Tibial nerve (tissue), 4 donors: ENCODE data around the gene DOCK1. TPM values are rescaled to one million over a fixed set of nuclear protein-coding genes. Genes with fewer than 3 reads are reported as not detected.

Source experiments
- DNase-seq, 2 donors: peaks; one replicate each; pipeline ENCODE4 v3.0.0-alpha.2; 2019; ENCODE audit warnings: low spot score in 2 of 2
- H3K27ac ChIP-seq, 4 donors: fragments of 200-600 bp; sonication (generic) in 3 of 4; one replicate each; pipeline ENCODE4 v1.5.1; 2017 to 2019; ENCODE audit warnings: mild to moderate bottlenecking in 1 of 4
- H3K27me3 ChIP-seq, 2 donors: fragments of 200-600 bp; sonication (generic) in 1 of 2; one replicate each; pipeline versions ENCODE4 v1.5.1 to v1.6.0; 2017 to 2019
- H3K36me3 ChIP-seq, 3 donors: fragments of 200-600 bp; sonication (generic); one replicate each; pipeline ENCODE4 v1.5.1; 2018 to 2019
- H3K4me1 ChIP-seq, 4 donors: fragments of 200-600 bp; sonication (generic) in 3 of 4; one replicate each; pipeline ENCODE4 v1.5.1; 2017 to 2019
- H3K4me3 ChIP-seq, 4 donors: fragments of 200-600 bp; sonication (generic) in 3 of 4; one replicate each; pipeline ENCODE4 v1.5.1; 2017 to 2019; ENCODE audit warnings: mild to moderate bottlenecking in 1 of 4, moderate library complexity in 1 of 4
- H3K9me3 ChIP-seq, 4 donors: fragments of 200-600 bp; sonication (generic) in 3 of 4; one replicate each; pipeline ENCODE4 v1.5.1; 2017 to 2019
- EP300 ChIP-seq, 2 donors: sonication (generic); formaldehyde crosslinking; IDR thresholded peaks; one replicate each; pipeline ENCODE4 v1.6.1; 2017; ENCODE audit warnings: antibody characterized with exemption in 2 of 2, mild to moderate bottlenecking in 1 of 2
- POLR2A ChIP-seq, 2 donors: fragments of 450-650 bp; IDR thresholded peaks; one replicate each; pipeline ENCODE4 v1.6.1; 2017; ENCODE audit warnings: antibody characterized with exemption in 2 of 2, mild to moderate bottlenecking in 2 of 2, moderate library complexity in 2 of 2
- WGBS, 2 donors: methylation state at CpG; one replicate each; pipeline ENCODE4 v1.1.5; 2018; 5-methylcytosine and 5-hydroxymethylcytosine counted together
- total RNA-seq, 4 donors: library from RNA; depleted of rRNA; stranded (reverse); fragments of >200 nt; gene quantifications; one replicate each; pipeline ENCODE4 v1.1.0, GENCODE V29; 2016
- TF ChIP-seq, protein P1 (sequence below), 5 experiments: fragments of 200-600 bp in 3 of 5; fragments of 450-650 bp in 2 of 5; sonication (generic) in 3 of 5; IDR thresholded peaks; one replicate each; pipeline ENCODE4 v1.5.1; 2016 to 2019; ENCODE audit warnings: antibody characterized with exemption in 5 of 5, mild to moderate bottlenecking in 3 of 5, moderate library complexity in 2 of 5

DOCK1 gene
- total RNA-seq, 4 donors from 2014 or later: 57.3 to 76.7 (median 63.7) TPM

DNA sequence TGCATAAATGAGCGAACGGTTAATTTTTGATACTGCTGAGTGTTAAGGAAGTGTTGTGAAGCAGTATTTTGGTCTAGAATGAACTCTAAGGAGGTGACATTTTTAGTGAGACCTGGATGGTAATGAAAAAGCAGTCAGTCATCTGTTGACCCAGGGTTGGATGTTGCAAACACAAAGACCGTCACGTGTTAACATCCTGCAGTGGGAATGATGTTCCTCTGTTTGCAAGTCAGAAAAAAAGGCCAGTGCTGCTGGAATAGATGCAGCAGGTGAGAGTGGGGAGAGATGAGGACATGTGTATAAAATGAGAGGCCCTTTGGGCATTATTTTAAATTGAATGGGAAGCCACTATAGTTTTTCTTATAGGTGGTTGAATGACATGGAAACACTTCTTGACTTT lies 251.9 kb downstream of the DOCK1 start:
- TF ChIP-seq EP300 (IDR thresholded peaks at IDR 0.05) (no peak), POLR2A (IDR thresholded peaks at IDR 0.05) (no peak)
- TF ChIP-seq, protein P1, sequence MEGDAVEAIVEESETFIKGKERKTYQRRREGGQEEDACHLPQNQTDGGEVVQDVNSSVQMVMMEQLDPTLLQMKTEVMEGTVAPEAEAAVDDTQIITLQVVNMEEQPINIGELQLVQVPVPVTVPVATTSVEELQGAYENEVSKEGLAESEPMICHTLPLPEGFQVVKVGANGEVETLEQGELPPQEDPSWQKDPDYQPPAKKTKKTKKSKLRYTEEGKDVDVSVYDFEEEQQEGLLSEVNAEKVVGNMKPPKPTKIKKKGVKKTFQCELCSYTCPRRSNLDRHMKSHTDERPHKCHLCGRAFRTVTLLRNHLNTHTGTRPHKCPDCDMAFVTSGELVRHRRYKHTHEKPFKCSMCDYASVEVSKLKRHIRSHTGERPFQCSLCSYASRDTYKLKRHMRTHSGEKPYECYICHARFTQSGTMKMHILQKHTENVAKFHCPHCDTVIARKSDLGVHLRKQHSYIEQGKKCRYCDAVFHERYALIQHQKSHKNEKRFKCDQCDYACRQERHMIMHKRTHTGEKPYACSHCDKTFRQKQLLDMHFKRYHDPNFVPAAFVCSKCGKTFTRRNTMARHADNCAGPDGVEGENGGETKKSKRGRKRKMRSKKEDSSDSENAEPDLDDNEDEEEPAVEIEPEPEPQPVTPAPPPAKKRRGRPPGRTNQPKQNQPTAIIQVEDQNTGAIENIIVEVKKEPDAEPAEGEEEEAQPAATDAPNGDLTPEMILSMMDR (IDR thresholded peaks at IDR 0.05): no peak
- Histone ChIP-seq H3K4me3 (no peak overlapping the region), H3K9me3 (no peaks in the 10 kb centered on the region), H3K4me1 (peaks cover 0 to 23% (median 0%) of the 10 kb centered on the region in 4 donors), H3K27ac (no peak overlapping the region), H3K36me3 (no peaks in the 10 kb centered on the region), H3K27me3 (no peaks in the 10 kb centered on the region)
- DNase-seq: no peak
- 90 to 93% methylated on average over 4 of the region's 4 CpGs for WGBS, 2 donors

DNA sequence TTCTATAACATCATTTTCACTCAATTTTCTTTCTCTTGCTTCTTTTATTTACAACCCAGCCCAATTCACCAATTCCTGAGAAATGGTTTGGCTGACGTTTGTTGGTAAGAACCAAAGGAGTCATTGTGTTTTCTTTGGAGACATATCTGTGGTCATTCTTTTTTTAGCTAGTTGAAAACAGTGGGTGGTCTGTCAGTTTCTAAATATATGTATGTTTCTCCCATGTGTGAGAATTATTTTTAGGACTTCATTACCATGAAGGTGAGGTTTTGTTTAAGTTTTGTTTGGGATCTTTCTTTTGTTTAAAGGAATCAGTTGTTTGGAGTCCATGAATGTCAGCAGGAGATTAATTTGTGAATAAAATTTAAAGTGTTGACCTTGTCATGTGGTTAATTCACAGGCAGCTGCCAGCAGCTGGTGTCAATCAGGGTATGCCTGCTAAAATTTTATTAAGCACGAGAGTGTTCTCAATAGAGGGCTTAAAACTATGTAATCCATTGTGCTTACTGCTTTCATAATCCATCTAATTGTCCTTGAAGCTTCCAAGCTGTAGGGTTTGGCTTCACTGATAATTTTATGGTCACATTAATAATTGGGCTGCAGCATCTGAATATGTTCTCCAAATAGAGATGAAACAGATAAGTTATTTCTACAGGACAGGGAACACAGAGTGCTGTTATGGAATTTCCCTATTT lies 252.4 kb downstream of the DOCK1 start:
- no peak overlapping the region for H3K4me3 ChIP-seq
- DNase-seq: no peak
- 19 to 29% methylated on average over 2 of the region's 2 CpGs for WGBS, 2 donors
- H3K27me3 ChIP-seq: no peaks in the 10 kb centered on the region
- no peak for TF ChIP-seq EP300 (IDR thresholded peaks at IDR 0.05)
- TF ChIP-seq, protein P1 (IDR thresholded peaks at IDR 0.05): no peak
- no peak for TF ChIP-seq POLR2A (IDR thresholded peaks at IDR 0.05)
- H3K36me3 ChIP-seq: no peaks in the 10 kb centered on the region
- H3K27ac ChIP-seq: no peak overlapping the region
- peaks cover 0 to 23% (median 0%) of the 10 kb centered on the region in 4 donors for H3K4me1 ChIP-seq
- H3K9me3 ChIP-seq: no peaks in the 10 kb centered on the region

DNA sequence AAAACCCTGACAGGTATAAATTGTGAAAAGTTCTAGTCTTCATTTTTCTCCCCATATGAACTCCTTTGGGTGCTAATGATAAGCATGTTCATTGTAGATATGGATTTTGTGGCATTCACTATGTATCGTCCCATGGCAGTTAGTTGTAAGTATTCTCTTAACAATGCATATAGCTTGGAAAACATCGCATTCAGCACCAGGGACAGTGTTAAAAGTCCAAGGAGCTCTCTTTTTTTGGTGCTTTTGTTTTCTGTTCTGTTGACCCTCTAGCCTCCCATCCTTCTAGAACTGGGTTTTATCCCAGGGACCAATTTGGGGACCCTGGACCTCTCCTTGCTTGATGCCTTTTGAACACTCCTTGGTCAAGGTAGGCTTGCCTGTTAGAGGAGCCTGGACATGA lies 253.4 kb downstream of the DOCK1 start:
- no peak for DNase-seq
- Histone ChIP-seq H3K4me3 (no peak overlapping the region), H3K36me3 (no peaks in the 10 kb centered on the region), H3K9me3 (no peaks in the 10 kb centered on the region), H3K27ac (no peak overlapping the region), H3K4me1 (peaks cover 0 to 29% (median 0%) of the 10 kb centered on the region in 4 donors), H3K27me3 (no peaks in the 10 kb centered on the region)
- WGBS, 2 donors: 95 to 96% methylated on average over 2 of the region's 2 CpGs
- no peak for TF ChIP-seq POLR2A (IDR thresholded peaks at IDR 0.05)
- TF ChIP-seq, protein P1 (IDR thresholded peaks at IDR 0.05): no peak
- TF ChIP-seq EP300 (IDR thresholded peaks at IDR 0.05): no peak

DNA sequence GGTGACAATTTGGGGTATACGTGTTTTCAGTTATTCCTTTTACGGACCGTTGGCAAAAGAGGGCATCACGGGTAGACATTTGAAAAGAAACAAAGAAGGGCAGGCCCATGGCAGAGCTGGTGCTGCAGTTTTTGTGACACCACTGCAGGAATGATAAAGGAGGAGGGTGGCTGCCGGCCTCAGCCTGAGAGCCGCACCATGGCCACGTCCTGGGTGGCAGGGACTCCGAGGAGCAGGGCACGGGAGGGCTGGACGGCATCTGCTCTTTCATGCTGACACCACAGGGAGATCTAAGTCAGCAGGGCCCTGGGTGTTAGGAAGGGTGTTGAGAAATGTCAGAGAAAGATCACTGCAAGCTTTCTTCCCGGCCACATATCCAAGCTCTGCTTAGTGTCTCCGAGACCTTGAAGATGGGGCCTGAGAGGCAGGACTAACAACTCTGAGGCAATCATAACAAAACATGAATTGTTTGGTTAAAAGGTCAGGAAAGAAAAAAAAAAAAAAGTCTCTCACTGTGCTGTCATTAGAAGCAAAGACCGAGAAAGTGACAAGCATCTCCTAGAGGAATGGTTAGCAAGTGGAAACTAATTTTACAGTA lies 254.5 kb downstream of the DOCK1 start:
- no peak overlapping the region for H3K27ac ChIP-seq
- no peaks in the 10 kb centered on the region for H3K36me3 ChIP-seq
- H3K4me1 ChIP-seq: peaks cover 0 to 29% (median 0%) of the 10 kb centered on the region in 4 donors
- 62 to 68% methylated on average over 13 of the region's 13 CpGs for WGBS, 2 donors
- H3K4me3 ChIP-seq: no peak overlapping the region
- TF ChIP-seq EP300 (IDR thresholded peaks at IDR 0.05) (no peak), POLR2A (IDR thresholded peaks at IDR 0.05) (no peak)
- TF ChIP-seq, protein P1 (IDR thresholded peaks at IDR 0.05): no peak
- no peak for DNase-seq
- H3K9me3 ChIP-seq: no peaks in the 10 kb centered on the region
- no peaks in the 10 kb centered on the region for H3K27me3 ChIP-seq

DNA sequence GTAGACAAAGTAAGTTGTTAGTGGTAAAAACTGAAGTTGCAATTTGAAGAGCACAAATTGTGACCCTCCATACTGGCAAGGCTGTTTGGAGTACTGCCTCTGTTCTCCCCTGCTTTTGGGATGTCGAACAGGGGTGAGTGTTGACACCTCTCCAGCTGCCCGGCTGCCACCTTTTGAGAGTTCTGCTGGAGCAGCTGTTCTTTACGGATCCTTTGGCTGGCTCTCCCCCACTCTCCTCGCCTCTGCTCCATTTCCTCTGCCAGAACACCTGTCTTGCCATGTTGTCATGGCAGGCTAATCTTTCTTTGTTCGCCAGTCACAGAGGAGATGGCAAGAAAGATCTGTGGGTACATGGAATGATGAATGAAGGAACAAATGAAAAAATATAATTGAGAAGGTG lies 256.3 kb downstream of the DOCK1 start:
- H3K9me3 ChIP-seq: no peaks in the 10 kb centered on the region
- TF ChIP-seq, protein P1 (IDR thresholded peaks at IDR 0.05): no peak
- no peak for TF ChIP-seq EP300 (IDR thresholded peaks at IDR 0.05)
- TF ChIP-seq POLR2A (IDR thresholded peaks at IDR 0.05): no peak
- H3K27ac ChIP-seq: no peak overlapping the region
- peaks cover 0 to 29% (median 0%) of the 10 kb centered on the region in 4 donors for H3K4me1 ChIP-seq
- no peaks in the 10 kb centered on the region for H3K36me3 ChIP-seq
- no peaks in the 10 kb centered on the region for H3K27me3 ChIP-seq
- no peak for DNase-seq
- H3K4me3 ChIP-seq: no peak overlapping the region
- WGBS, 2 donors: 88 to 91% methylated on average over 5 of the region's 5 CpGs
